Stimulated activated CD8-positive, alpha-beta memory T cell treated with anti-CD3 and anti-CD28 coated beads, Interleukin-4, amount 100 ng/mL, for 24 hours (primary cell): ENCODE data around the gene CERS5.

Experiments used
- DNase-seq: peaks from one replicate; pipeline ENCODE4 v3.0.0-alpha.2; 2020; ENCODE audit warnings: low read depth

CERS5 gene, protein sequence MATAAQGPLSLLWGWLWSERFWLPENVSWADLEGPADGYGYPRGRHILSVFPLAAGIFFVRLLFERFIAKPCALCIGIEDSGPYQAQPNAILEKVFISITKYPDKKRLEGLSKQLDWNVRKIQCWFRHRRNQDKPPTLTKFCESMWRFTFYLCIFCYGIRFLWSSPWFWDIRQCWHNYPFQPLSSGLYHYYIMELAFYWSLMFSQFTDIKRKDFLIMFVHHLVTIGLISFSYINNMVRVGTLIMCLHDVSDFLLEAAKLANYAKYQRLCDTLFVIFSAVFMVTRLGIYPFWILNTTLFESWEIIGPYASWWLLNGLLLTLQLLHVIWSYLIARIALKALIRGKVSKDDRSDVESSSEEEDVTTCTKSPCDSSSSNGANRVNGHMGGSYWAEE

DNA sequence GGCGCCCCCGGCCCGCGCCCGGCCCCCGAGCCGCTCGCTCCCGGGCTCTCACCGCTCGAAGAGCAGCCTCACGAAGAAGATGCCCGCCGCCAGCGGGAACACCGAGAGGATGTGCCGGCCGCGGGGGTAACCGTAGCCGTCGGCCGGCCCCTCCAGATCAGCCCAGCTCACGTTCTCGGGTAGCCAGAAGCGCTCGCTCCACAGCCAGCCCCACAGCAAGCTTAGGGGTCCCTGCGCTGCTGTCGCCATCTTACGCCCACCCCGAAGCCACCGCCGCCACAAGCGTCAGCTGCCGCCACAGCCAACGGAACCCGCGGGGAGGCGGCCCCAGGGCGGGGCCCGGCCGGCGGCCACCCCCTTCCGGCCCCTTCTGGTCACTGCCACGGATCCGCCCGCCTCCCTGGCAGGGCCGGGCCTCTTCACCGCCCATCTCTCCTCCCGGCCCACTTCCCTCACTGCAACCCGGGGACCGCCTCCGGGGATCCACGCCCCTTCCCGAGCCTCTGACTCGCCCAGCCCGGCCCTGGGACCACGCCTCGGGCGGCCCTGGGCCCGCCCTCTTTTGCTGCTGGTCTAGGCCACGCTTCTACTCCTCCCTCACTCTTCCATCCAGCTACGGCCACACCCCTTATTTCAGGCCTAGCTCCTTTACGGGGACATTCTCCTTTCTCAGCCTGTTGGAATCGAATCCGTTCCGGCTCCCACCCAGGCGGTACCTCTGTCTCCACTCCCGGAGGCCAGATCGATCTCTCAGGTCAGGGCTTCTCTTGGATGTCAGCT, at the start of gene CERS5:
Gene CERS5, minus strand, starts transcription at position 321 of the 780 bp plus-strand sequence. Its CDS starts 72 bp downstream, at position 249.
- DNase-seq = peak; percentile 97

DNA sequence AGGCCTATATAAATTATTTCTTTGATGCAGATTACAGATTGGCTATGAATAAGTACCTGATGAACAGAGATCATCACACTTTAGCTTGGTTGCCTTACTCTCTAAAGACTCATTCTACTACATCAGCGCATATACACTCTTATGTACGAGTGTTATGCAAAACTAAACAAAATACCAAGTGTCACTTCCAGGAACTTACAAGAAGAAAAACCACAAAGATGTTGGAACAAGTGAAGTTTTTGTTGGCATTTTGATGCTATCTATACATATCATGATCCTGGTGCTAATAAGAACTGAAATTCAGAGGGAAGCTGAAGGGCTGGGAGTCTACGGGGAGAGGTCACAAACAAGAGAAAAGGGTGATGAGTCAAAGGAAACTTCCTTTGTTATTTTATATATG, 47.9 kb upstream of the CERS5 start:
- DNase-seq = no peak

DNA sequence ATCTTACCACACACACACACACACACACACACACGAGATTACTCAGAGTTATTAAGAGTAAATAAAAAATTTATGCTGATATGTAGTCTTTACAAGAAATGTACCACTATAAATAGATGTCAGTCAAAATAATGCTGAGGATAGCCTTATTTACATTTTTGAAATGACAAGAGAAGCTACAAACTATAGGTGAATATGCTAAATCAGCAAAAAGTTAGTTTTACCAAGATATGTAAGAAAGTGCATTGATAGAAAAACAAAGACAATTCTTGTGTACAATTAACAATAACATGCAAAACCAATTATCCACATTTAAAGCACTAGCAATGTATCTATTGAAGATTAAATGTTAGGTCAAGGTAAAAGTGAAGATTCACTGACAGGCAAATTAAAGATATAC, 46.8 kb upstream of the CERS5 start:
- DNase-seq = no peak

DNA sequence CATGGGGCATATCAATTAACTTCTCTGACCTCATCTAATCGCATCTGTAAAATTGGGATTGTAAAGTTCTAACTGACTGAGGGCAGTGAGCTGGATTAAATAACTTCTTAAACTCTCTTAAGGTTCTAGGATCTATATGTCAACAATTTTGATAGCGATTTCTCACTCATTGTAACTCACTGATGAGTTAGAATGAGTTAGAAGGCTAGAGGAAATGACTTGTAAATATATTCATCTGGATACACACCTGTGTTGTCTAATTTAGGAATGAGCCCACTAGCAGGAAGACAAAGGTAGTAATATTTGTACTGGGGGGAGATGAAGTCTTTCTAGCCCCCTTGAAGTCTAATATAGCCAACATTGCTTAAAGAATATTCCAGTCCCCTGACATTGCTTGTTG, 46.3 kb upstream of the CERS5 start:
- no peak for DNase-seq

DNA sequence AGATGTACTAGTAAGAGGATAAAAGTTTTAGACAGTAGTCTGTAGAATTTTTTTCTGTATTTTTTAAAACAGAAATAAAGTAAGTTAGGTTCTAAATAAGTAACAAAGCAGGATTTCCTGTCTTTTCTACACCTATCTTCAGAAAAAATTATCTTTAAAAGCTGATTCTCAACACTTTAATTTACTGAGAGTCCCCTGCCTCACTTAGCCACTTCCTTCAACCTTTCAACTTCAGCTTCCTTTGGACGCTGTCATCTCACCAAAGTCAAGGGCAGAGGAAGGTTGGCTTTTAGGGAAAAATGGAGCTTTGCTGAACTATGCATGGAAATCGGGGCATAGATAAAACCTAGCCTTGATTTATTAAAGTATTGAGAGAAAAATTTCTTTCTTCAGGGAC, 44.9 kb upstream of the CERS5 start:
- no peak for DNase-seq

DNA sequence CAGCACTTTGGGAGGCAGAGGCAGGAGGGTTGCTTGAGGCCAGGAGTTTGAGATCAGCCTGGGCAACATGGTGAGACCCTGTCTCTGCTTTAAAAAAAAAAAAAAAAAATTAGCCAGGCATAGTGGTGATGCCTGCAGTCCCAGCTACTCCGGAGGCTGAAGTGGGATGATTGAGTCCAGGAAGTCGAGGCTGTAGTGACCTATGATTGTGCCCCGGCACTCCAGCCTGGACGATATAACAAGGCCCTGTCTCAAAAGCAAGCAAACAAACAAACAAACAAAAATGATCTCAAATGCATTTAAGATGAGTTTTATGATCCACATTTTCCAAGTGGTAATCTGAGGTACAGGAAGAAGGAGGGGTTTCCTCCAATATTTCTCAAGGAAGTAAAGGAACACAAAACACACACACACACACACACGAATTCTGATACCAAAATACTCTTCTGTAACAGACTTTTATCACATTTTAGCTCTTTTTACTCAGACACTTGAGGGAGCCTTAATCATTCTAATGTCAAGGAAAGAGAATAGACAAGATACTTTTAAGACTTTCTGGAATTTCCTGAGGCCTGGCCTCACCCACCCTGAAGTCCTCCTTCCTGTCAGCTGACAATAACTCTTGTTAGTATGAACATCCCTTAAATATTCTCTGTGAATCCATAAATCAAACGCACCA, 44.4 kb upstream of the CERS5 start:
- no peak for DNase-seq

DNA sequence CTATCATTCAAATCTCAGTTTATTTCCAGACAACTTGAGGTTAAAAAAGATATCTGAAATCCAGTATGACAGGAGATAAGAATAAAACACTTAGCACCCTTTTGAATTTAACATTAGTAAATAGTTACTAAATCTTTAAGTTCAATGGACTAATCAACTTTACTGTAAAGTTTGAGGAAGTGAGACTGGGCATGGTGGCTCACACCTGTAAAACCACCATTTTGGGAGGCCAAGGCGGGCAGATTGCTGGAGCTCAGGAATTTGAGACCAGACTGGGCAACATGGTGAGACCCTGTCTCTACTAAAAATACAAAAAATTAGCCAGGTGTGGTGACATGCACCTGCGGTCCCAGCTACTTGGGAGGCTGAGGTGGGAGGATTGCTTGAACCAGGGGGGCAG, 40.3 kb upstream of the CERS5 start:
- DNase-seq = no peak

DNA sequence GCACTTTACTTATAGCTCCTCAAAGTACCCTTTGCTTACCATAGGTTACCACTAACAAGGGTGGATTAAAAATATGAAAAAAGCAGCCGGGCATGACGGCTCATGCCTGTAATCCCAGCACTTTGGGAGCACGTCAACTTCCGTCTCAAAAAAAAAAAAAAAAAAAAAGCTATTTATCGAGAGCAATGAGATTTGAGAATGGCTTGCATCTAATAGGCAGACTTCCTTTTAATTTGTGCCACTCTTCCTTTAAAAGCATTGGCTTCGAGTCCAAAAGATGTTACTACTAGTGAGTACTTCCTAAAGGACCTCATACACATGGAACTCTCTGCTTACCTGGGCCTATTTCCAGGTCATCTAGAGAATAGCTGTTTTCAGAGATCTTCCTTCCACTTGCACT, 38.5 kb upstream of the CERS5 start:
- no peak for DNase-seq

DNA sequence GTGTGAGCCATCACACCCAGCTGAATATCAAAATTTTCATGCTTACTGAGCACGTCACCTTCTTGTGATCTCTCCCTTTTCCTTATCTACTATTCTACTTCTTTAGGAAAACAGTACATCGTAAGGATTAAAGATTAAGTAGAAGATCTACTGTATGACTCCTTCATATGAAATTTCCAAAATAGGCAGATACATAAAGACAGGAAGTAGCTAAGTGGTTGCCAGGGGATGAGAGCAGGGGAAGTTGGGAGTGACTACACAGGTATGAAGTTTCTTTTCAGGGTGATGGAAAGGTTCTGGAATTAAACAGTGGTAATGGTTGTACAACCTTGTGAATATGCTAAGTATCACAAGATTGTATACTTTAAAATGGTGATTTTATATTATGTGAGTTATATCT, 36.5 kb upstream of the CERS5 start:
- DNase-seq = no peak

DNA sequence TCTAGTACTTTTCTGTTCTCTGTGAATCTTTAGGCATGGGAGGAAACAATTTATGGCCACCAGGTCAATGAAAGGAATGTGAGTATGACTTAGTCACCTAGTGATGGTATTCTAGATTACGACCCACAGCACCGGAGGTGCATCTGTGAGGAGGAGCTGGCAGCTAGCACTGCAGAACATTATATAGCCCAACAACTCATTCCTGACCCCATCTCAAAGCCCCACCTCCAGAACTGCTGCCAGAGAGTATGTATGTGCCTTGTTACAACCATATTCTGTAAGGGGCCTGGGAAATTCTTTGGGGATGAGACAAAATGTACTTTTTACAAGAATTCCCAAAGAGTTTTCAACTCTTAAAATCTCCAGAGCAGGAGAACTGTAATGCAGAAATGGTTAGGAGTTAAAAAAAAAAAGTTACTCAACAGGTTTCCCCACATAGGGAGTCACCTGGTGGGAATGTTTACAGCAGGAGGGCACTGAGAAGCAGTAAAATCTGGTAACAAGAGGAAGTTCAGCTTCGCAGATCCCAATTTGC, 34.9 kb upstream of the CERS5 start:
- DNase-seq = no peak

DNA sequence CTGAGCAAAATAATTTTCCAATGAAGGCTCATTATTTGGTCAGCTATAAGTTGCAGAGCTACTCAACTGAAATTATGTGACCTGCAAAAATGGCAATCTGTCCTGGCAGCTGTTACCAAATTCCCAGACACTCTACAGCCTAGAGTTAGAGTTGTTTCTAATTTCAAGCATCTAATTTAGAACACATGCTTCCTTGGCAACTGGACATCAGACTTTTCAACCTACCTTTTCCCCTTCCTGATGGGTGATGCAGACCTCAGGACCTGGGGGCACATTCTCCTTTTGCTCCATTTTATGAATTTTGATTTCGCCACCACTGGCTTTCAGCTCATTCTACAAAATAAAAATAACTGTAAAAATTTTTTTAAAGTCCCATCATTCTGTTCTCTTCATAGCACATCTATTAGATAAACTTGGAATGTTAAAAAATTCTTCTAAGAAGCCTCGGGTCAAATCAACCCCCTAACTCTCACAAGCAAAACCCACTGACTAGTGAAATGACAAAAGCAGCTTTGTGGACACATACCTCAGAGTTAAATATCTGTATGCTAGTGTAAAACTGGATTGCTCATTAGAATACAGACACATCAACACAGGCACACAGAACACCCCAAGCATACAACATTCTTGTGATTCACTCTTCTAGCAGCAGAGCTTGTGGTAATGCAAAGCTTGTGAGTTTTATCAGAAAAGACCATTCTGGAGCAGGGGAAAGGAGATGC, 33.5 kb upstream of the CERS5 start:
- no peak for DNase-seq

DNA sequence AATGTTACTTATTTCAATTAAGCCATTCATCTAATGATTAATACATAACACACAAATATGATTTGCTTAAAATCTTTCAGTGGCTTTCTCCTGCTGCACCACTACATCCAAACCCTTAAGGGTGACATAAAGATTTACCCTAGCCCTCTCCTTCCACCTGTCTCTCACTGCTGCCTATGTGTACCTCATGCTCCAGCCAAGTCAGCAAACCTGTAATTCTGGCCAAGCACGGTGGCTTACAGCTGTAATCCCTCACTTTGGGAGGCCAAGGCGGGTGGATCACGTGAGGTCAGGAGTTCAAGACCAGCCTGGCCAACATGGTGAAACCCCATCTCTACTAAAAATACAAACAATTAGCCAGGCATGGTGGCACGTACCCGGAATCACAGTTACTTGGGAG, 31.7 kb upstream of the CERS5 start:
- no peak for DNase-seq

DNA sequence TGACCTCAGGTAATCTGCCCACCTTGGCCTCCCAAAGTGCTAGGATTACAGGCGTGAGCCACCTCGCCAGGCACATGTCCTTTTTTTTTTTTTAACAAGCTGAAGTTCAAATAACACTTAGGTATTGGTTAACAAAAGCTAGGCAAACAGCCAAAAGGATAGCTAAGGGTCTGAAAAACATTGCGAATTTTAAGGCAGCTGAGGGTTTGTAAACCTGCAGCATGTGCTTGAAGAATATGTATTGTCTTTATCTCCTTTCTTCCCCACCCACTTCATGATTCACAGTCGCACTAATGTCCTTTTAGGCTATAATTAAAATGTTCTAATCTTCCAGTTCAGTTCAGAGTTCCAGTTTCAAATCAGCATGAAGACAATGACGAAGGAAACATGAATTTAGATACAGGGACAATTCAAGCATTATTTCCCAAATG, 30.1 kb upstream of the CERS5 start:
- no peak for DNase-seq

DNA sequence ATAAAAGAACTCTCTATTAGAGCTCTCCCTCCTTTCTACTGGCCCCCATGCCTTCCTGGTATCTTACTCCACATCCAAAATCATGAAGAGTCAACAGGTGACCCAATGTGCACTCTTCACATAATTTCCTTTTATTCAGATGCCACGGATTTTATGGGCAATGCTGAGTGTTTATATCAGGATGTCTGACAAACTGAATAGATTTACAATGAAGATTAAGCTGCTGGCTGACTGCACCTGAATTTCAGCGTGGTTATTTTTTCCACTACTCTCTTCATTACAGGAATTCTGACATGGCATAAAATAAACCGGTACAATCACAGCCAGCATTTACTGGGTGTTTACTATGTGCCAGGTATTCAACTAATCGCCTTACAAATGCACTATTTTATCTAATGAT, 29.4 kb upstream of the CERS5 start:
- no peak for DNase-seq

DNA sequence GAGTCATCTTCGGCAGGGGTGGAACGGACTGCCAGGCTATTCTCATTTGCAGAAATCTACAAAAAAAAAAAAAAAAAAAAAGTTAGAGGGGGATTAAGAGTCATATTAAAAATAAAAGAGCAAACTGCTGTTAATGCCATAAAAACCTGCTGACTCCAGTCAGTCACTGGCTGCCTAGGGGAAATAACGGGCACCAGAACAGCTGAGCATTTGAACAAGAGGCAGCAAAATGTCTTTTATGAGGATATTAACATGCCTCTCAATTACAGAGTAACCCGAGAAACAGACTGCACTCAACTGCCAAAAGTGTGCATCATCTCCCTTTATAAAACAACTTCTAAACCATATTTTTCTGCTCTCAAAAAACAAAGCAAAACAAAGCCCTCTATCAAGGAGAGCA, 28.7 kb upstream of the CERS5 start:
- DNase-seq = no peak

DNA sequence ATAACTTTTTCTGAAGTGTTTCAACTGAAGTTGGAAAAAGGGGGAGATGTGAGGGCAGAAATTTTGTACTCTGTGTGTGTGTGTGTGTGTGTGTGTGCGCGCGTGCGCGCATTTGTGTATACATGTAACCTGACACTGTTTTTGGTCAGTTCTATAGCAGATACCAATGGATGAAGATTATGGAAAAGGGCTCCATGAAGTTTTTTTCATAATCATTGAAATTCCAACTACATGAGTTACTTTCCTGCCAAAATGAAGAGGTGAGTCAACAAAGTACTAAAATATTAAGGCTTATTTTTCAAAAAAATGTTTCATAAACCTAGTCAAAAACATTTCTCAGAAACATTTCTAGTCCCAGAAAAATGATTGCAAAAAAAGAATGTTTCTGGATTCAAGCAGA, 25.7 kb upstream of the CERS5 start:
- no peak for DNase-seq

DNA sequence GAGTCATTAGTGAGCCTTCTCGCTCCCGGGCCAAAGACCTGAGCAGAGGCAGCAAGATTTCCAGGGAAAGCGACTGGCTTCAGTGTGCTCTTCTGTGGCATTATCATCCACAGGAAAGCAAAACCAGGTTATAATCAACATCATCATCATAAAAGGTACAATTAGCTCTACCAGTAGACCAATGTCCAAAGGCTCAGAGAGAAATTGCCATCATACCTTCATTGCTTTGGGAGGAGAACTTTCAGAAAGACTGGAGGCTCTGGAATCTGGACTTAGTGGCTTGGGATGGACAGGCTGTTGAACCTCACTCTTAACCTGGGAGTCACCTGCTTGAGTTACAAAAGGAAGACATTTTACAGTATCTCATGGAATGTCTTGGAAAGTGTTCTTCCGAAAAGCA, 25.1 kb upstream of the CERS5 start:
- DNase-seq = no peak

DNA sequence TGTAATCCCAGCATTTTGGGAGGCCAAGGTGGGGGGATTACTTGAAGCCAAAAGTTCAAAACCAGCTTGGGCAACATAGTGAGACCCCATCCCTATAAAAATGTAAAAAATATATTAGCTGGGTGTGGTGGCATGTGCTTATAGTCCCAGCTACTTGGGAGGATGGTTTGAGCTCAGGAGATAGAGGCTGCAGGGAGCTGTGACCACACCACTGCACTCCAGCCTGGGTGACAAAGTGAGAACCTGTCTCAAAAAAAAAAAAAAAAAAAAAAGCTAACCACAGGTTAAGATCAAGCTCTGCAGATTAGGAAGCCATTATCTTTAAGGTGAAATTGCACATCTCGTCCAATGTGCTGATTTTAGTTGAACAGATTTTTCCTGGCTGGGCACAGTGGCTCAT, 23.7 kb upstream of the CERS5 start:
- no peak for DNase-seq

DNA sequence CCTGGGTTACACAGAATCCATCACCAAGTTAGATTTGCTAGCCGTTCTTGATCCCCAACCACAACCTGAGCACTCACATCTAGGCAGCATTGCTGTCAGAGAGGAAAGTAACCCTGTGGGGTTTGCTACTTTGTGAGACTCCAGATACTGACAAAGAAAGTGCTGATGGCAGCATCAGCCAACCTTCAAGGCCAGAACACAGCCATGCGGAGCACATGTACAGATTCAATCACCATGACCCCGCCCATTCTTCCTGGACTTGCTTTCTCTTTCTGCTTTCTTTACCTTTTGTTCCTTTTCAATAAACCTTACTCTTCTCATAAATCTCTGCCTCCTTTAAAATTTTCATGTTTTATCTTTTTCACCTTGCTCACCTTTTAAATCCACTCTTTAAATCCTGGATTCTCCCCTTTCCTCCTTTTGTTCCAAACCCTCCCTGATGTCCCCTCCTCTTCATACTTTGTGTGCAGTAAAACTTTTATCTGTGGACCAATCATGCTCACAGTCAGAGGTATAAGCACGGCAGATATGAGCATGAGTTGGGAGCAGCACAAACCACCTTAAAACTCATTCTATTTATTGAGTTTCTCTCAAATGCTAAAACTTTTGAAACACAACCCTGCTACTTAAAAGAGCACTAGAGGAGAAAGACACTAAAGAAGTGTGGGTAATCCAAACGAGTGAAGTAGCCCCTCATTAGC, 21.9 kb upstream of the CERS5 start:
- DNase-seq = no peak

DNA sequence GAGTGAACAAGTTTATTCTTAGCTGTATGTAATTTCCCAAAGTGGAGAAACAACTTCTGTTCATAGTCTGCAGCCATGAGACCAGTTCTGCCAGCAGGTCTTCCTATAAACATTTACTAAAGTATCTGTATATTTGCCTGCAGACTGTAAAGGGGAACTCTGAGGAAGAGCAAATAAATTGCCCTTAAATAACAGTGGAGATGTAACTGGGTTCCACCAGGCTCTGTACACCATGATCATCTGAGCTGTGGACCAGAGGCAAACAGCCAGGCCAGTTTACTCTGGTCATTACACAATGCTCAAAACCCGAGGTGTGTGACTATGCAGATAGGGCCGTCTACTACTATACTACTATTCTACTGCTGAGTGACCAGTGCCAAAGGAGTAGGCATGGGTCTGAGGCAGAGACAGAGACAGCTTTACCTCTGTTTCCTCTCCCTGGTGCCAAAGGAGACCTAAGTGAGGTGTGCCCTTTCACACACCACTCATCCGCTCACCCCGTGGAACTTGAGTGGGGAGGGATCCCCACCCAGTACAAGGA, 21.1 kb upstream of the CERS5 start:
- no peak for DNase-seq
